ENCODE results near the gene ANKRD22. TPM values are rescaled to one million over a fixed set of nuclear protein-coding genes. Genes with fewer than 3 reads are reported as not detected.

ANKRD22 gene
- total and polyA plus RNA-seq, 4 donors, result 0.38 to 1.0 (median 0.43) TPM

DNA sequence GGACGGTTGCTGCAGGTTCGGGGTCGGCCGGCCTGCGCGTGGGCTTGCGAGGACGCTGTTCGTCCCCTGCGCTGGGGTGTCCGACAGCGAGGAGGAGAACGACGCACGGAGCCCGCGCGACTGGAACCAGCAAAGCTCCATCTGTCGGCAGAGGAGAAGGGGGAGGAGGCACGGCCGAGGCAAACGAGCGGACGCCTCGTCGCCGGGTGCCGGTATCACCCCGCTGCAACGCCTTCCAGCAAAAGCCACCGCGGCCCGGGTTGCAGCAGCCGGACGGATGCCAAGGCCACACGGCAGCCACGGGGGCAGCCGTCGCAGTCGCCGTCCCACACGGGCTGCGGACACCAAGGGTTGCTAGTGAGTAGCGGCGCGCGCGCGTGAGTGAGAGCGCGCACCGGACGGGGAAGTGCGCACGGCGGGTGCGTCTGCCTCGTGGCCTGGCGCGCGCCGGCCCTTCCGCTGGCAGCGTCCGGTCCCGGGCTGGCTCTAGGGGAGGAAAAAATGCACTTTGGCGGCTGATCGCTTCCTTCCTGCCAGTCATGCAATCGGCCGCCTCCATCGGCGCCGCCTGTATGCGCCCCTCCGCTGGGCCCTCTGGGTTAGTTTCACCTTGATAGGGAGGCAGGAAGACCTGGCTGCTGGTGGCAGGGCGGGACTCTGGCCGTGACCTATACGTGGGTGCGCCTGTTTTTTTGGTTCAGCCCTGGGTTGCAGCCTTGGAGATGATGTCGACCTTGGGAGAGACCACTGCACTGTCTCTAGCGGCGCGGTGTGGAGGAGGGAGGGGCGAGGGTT is 28.8 kb upstream of the ANKRD22 start (continued):
- TF ChIP-seq, protein P1, sequence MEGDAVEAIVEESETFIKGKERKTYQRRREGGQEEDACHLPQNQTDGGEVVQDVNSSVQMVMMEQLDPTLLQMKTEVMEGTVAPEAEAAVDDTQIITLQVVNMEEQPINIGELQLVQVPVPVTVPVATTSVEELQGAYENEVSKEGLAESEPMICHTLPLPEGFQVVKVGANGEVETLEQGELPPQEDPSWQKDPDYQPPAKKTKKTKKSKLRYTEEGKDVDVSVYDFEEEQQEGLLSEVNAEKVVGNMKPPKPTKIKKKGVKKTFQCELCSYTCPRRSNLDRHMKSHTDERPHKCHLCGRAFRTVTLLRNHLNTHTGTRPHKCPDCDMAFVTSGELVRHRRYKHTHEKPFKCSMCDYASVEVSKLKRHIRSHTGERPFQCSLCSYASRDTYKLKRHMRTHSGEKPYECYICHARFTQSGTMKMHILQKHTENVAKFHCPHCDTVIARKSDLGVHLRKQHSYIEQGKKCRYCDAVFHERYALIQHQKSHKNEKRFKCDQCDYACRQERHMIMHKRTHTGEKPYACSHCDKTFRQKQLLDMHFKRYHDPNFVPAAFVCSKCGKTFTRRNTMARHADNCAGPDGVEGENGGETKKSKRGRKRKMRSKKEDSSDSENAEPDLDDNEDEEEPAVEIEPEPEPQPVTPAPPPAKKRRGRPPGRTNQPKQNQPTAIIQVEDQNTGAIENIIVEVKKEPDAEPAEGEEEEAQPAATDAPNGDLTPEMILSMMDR (IDR thresholded peaks at IDR 0.05; ENCODE audit: low read depth, low read length, missing input control), result no peak
- TF ChIP-seq, protein P2, sequence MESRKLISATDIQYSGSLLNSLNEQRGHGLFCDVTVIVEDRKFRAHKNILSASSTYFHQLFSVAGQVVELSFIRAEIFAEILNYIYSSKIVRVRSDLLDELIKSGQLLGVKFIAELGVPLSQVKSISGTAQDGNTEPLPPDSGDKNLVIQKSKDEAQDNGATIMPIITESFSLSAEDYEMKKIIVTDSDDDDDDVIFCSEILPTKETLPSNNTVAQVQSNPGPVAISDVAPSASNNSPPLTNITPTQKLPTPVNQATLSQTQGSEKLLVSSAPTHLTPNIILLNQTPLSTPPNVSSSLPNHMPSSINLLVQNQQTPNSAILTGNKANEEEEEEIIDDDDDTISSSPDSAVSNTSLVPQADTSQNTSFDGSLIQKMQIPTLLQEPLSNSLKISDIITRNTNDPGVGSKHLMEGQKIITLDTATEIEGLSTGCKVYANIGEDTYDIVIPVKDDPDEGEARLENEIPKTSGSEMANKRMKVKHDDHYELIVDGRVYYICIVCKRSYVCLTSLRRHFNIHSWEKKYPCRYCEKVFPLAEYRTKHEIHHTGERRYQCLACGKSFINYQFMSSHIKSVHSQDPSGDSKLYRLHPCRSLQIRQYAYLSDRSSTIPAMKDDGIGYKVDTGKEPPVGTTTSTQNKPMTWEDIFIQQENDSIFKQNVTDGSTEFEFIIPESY (IDR thresholded peaks at IDR 0.05), result no peak
- TF ChIP-seq NR2F2 (IDR thresholded peaks at IDR 0.05), result no peak

DNA sequence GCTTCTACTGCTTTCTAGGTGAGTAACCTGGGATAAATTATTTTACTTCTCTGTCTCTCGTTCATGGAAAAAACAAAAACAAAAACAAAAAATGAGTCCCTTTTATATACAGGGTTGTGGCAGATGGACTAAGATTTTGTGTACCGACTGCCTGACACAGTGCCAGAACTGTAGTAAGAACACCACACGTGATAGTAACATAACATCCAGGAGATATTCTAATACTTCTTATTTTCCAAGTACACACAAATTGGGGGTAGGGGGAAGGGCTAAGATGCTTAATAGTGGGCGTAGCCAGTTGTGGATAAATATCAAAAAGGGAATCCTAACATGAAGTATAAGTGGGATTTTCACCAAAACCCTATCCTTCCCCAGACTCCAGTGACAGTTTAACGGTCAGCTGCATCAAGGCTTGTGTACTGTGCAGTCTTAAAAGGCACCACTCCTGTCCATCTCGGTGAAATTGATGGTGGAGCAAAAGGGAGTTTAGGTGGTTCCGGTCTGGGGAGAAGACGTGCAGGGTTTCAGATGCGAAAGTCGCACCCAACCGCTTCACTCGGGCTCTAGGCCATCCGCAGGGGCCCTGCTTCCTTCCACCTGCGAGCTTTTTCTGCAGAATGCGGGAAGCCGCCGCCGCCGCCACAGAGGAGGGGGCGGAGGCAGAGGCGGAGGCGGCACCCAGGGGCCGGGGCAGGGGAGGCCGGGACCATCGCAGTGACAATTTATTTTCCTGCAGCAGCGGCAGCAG is 28.1 kb upstream of the ANKRD22 start, which contains the start of gene STAMBPL1:
TSS of gene STAMBPL1 (plus strand) at position 712 of the 748 bp plus-strand sequence. CDS start 21,464 bp downstream, outside the sequence.
- WGBS, result 4% methylated on average over 26 of the region's 26 CpGs
- TF ChIP-seq RAD21 (IDR thresholded peaks at IDR 0.05), result no peak
- TF ChIP-seq GABPA (IDR thresholded peaks at IDR 0.05 in 1 of 2, conservative IDR thresholded peaks at IDR 0.05 in 1 of 2), result no peak
- no peak for TF ChIP-seq EGR1 (IDR thresholded peaks at IDR 0.05; ENCODE audit: low read depth in 2 of 2)
- TF ChIP-seq HNF4A (conservative IDR thresholded peaks at IDR 0.05), result no peak
- no peak for TF ChIP-seq TAF1 (conservative IDR thresholded peaks at IDR 0.05)
- TF ChIP-seq, protein P2 (IDR thresholded peaks at IDR 0.05), result no peak
- Histone ChIP-seq H3K9ac (ENCODE audit: low read depth in 1 of 2, low read length in 2 of 2) (peak within 1 kb of the TSS; percentile 43 to 77), H3K27ac (ENCODE audit: low read depth in 1 of 2, low read length in 2 of 2) (peak within 1 kb of the TSS; percentile 94 to 96), H3K27me3 (ENCODE audit: control insufficient read depth in 4 of 4, insufficient read depth in 4 of 4, low read length in 3 of 4) (no peaks in the 10 kb centered on the region), H3K9me3 (ENCODE audit: control insufficient read depth in 4 of 4, low read length in 3 of 4) (no peaks in the 10 kb centered on the region), H3K4me3 (ENCODE audit: low read depth in 1 of 3, low read length in 3 of 3) (peak within 1 kb of the TSS; percentile 68 to 94 (median 90)), H3K36me3 (ENCODE audit: control insufficient read depth in 4 of 4, insufficient read depth in 3 of 4, low read depth in 1 of 4, low read length in 3 of 4) (no peaks in the 10 kb centered on the region), H3K4me1 (ENCODE audit: control insufficient read depth in 4 of 4, insufficient read depth in 4 of 4, low read length in 3 of 4) (peaks cover 0 to 12% (median 8%) of the 10 kb centered on the region in 4 donors)
- DNase-seq (ENCODE audit: low spot score), result peak; percentile 39

GRCh38 chr10:88877298-88877697 is 25.7 kb upstream of the ANKRD22 start:
- Histone ChIP-seq H3K27me3 (ENCODE audit: control insufficient read depth in 4 of 4, insufficient read depth in 4 of 4, low read length in 3 of 4) (no peaks in the 10 kb centered on the region), H3K27ac (ENCODE audit: low read depth in 1 of 2, low read length in 2 of 2) (no peak overlapping the region)
- 94% methylated on average over 6 of the region's 6 CpGs for WGBS
- TF ChIP-seq, protein P2 (IDR thresholded peaks at IDR 0.05), result no peak
- TF ChIP-seq YY1 (IDR thresholded peaks at IDR 0.05) (no peak), FOXA1 (IDR thresholded peaks at IDR 0.05) (no peak), RXRA (IDR thresholded peaks at IDR 0.05) (no peak), HNF4G (IDR thresholded peaks at IDR 0.05) (no peak), REST (IDR thresholded peaks at IDR 0.05) (no peak), FOXA2 (IDR thresholded peaks at IDR 0.05) (no peak)
- TF ChIP-seq, protein P3, sequence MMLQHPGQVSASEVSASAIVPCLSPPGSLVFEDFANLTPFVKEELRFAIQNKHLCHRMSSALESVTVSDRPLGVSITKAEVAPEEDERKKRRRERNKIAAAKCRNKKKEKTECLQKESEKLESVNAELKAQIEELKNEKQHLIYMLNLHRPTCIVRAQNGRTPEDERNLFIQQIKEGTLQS (IDR thresholded peaks at IDR 0.05), result no peak

More at GRCh38 chr10:88877298-88877697, 25.7 kb upstream of the ANKRD22 start:
- H3K36me3 ChIP-seq (ENCODE audit: control insufficient read depth in 4 of 4, insufficient read depth in 3 of 4, low read depth in 1 of 4, low read length in 3 of 4), result no peaks in the 10 kb centered on the region
- H3K9ac ChIP-seq (ENCODE audit: low read depth in 1 of 2, low read length in 2 of 2), result no peak overlapping the region
- no peak for DNase-seq (ENCODE audit: low spot score)
- H3K4me3 ChIP-seq (ENCODE audit: low read depth in 1 of 3, low read length in 3 of 3), result no peak overlapping the region
- no peaks in the 10 kb centered on the region for H3K9me3 ChIP-seq (ENCODE audit: control insufficient read depth in 4 of 4, low read length in 3 of 4)
- peaks cover 0 to 12% (median 8%) of the 10 kb centered on the region in 4 donors for H3K4me1 ChIP-seq (ENCODE audit: control insufficient read depth in 4 of 4, insufficient read depth in 4 of 4, low read length in 3 of 4)

Measured in liver (tissue), 9 donors.